H7 (cell line): Measurements from ENCODE around the gene WDR88. TPM values are rescaled to one million over a fixed set of nuclear protein-coding genes. Genes with fewer than 3 reads are reported as not detected.
"Not testable (repeated sequence)": the region's sequence is repeated elsewhere in the genome, so short reads cannot be mapped to it uniquely, and the experiment has no call there.

Experiments used
- DNase-seq: peaks from one replicate; pipeline ENCODE4 v3.0.0; 2012
- H3K27me3 ChIP-seq: 2 replicates; pipeline ENCODE4 v1.6.0; 2011; ENCODE audit warnings: mild to moderate bottlenecking, low read length; ENCODE audit not compliant: control insufficient read depth, insufficient read depth
- H3K36me3 ChIP-seq: replicated peaks from 2 replicates; pipeline ENCODE4 v1.5.1; 2011; ENCODE audit warnings: low read length; ENCODE audit not compliant: control insufficient read depth, insufficient read depth
- H3K4me3 ChIP-seq: 2 replicates; pipeline ENCODE4 v1.5.1; 2011; ENCODE audit warnings: low read depth, mild to moderate bottlenecking, control low read depth, low read length, moderate library complexity; ENCODE audit not compliant: insufficient read depth
- total RNA-seq: library from RNA; depleted of rRNA; stranded (reverse); fragments of >200 nt; shearing (Covaris generic); gene quantifications from 2 replicates; pipeline ENCODE4 v1.2.3, GENCODE V29; 2014

Gene WDR88
- total RNA-seq, 1 experiment from 2014 or later = not detected

GRCh38 chr19:33147538-33147937, 15.6 kb downstream of the WDR88 start:
- no peak for DNase-seq

GRCh38 chr19:33150852-33151518, 19.1 kb downstream of the WDR88 start:
- Histone ChIP-seq H3K36me3 (no peaks in the 10 kb centered on the region), H3K27me3 (no peaks in the 10 kb centered on the region), H3K4me3 (no peak overlapping the region)
- DNase-seq = no peak

More at GRCh38 chr19:33147538-33147937, 15.6 kb downstream of the WDR88 start:
- H3K27me3 ChIP-seq = no peaks in the 10 kb centered on the region
- H3K36me3 ChIP-seq = no peaks in the 10 kb centered on the region
- no peak overlapping the region for H3K4me3 ChIP-seq

- no peaks in the 10 kb centered on the region for H3K27me3 ChIP-seq
- no peak overlapping the region for H3K4me3 ChIP-seq
- H3K36me3 ChIP-seq = no peaks in the 10 kb centered on the region
- no peak for DNase-seq
Observed at GRCh38 chr19:33152176-33152575, 20.3 kb downstream of the WDR88 start.

- H3K27me3 ChIP-seq, H3K4me3 ChIP-seq, H3K36me3 ChIP-seq, DNase-seq: not testable (repeated sequence)
Observed at GRCh38 chr19:33152625-33153024, 20.7 kb downstream of the WDR88 start.

GRCh38 chr19:33154313-33154712, 22.4 kb downstream of the WDR88 start:
- not testable (repeated sequence) for DNase-seq, H3K36me3 ChIP-seq, H3K27me3 ChIP-seq, H3K4me3 ChIP-seq

- Histone ChIP-seq H3K36me3 (no peaks in the 10 kb centered on the region), H3K27me3 (no peaks in the 10 kb centered on the region), H3K4me3 (no peak overlapping the region)
- no peak for DNase-seq
Observed at GRCh38 chr19:33156334-33156733, 24.4 kb downstream of the WDR88 start.

- no peak for DNase-seq
- Histone ChIP-seq H3K4me3 (no peak overlapping the region), H3K36me3 (no peaks in the 10 kb centered on the region), H3K27me3 (no peaks in the 10 kb centered on the region)
Observed at GRCh38 chr19:33157906-33158305, 26.0 kb downstream of the WDR88 start.

- Histone ChIP-seq H3K4me3 (no peak overlapping the region), H3K36me3 (no peaks in the 10 kb centered on the region), H3K27me3 (no peaks in the 10 kb centered on the region)
- DNase-seq = no peak
Observed at GRCh38 chr19:33158365-33158764, 26.5 kb downstream of the WDR88 start.

- DNase-seq = no peak
- Histone ChIP-seq H3K36me3 (no peaks in the 10 kb centered on the region), H3K27me3 (no peaks in the 10 kb centered on the region), H3K4me3 (no peak overlapping the region)
Observed at GRCh38 chr19:33159149-33159548, 27.2 kb downstream of the WDR88 start.

GRCh38 chr19:33159893-33160292, 28.0 kb downstream of the WDR88 start:
- H3K27me3 ChIP-seq = no peaks in the 10 kb centered on the region
- no peaks in the 10 kb centered on the region for H3K36me3 ChIP-seq
- DNase-seq = no peak
- H3K4me3 ChIP-seq = no peak overlapping the region

GRCh38 chr19:33161201-33161600, 29.3 kb downstream of the WDR88 start:
- DNase-seq = no peak
- Histone ChIP-seq H3K4me3 (no peak overlapping the region), H3K27me3 (no peaks in the 10 kb centered on the region), H3K36me3 (no peaks in the 10 kb centered on the region)

GRCh38 chr19:33163481-33163880, 31.6 kb downstream of the WDR88 start:
- H3K27me3 ChIP-seq = no peaks in the 10 kb centered on the region

GRCh38 chr19:33166037-33166436, 34.1 kb downstream of the WDR88 start:
- DNase-seq, H3K4me3 ChIP-seq, H3K27me3 ChIP-seq: not testable (repeated sequence)

More at GRCh38 chr19:33163481-33163880, 31.6 kb downstream of the WDR88 start:
- Histone ChIP-seq H3K36me3 (no peaks in the 10 kb centered on the region), H3K4me3 (no peak overlapping the region)
- no peak for DNase-seq

GRCh38 chr19:33167438-33167837, 35.5 kb downstream of the WDR88 start:
- H3K27me3 ChIP-seq = no peaks in the 10 kb centered on the region

More at GRCh38 chr19:33166037-33166436, 34.1 kb downstream of the WDR88 start:
- not testable (repeated sequence) for H3K36me3 ChIP-seq

GRCh38 chr19:33168528-33168927, 36.6 kb downstream of the WDR88 start:
- DNase-seq = no peak
- no peaks in the 10 kb centered on the region for H3K36me3 ChIP-seq
- no peak overlapping the region for H3K4me3 ChIP-seq
- no peaks in the 10 kb centered on the region for H3K27me3 ChIP-seq

More at GRCh38 chr19:33167438-33167837, 35.5 kb downstream of the WDR88 start:
- H3K4me3 ChIP-seq = no peak overlapping the region
- DNase-seq = no peak
- no peaks in the 10 kb centered on the region for H3K36me3 ChIP-seq
